ENCODE results near the gene FGD3.

FGD3 gene

DNA sequence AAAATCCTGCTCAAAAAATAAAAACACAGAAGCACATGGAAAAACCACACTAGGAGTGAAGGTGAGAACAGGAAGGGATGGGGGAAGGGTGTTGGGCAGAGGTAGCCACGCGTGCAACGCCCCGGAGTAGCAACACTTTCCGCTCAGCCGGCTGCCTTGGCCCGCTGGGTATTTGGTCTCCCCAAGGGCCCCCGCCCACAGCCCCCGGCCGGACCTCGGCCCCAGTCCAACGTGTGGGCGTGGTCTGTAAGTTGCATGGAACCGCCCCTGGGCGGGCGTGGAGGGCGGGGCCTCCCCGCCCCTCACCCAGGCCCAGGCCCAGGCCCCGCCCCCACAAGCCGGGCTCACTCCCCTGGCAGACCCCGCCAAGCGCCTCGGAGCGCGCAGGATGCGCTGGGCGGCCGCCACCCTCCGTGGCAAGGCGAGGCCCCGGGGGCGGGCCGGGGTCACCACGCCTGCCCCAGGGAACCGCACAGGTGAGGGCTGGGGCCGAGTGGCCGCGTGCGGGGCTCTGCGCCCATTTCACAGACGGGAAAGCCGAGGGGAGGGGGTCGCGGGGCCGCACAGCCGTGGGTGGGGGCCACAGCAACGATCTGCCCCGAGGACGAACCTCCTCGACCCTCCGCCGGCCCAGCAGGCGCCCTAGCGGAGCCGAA is 111.2 kb downstream of the FGD3 start, which contains the start of gene SUSD3:
TSS of gene SUSD3 (plus strand) at position 347 of the 656 bp plus-strand sequence. CDS start at position 389, 42 bp downstream.
- DNase-seq: no peak

DNA sequence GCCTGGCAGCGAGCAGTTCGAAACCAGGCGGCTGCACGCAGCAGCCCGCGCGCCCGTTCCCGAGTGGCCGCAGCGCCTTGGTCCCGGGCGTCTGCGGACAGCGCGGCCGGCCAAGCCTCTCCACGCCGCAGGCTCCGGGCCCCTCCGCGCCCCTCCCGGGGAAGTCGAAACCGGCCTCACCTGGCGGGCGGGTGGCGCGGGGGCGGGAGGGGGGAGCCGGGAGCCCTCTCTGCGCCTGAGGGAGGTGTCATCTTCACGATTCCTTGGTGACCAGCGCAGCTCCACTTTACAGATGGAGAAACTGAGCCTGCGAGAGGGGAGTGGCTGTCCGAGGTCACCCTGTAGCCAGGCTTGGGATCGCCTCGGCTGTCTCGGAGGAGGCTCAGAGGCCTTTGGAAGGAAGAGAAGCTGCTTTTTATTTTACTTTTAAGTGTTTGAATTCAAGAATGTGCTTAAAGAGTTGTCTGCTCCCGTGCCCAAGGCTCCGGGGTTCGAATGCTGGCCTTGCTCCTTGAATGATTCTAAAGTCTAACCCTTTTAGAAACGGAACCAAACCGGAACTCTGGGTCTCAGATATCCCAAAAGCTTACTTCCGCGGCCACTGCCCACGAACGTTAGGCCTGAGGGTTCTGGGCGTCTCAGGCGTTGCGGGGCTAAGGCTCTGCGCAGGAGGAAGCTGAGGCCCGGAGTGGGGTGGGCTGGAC is 111.8 kb downstream of the FGD3 start:
- no peak for DNase-seq

DNA sequence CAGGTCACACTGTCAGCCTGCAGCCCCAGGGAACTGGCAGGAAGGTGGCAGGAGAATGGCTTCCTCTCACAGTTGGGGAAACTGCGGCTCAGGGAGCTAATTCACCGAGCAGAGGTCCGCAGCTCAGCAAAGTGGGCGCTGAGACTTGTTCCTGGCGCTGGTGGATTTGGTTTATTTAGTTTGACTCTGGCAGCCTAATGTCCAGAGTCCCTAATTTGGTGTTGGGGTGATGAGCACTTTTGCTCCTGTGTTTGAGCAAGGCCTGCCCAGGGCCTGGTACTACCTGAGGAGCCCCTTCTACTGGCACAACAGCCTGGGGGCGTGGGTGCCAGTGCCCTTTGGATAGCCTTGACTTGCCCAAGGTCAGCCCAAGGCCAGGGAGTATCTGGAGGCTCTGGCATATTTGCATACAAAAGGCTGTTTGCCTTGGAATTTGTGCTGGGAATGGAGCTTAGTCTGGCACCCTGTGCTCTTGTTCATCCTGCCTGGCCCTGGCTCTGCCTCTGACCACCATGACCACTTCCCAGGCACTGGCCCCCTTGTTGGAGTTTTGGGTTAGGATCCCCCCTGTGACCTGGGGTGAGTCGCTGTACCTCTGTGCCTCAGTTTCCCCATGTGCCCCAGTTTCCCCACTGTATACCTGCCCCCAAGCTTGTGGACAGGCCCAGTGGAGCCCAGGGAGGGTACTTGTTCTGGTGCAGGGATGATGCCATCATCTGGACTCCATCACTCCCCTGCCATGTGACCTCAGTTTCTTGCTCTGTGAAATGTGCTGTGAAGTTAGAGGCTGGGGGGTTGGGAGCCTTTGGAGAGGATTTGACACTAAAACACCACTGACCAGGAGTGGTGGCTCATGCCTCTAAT is 112.6 kb downstream of the FGD3 start:
- DNase-seq: no peak

DNA sequence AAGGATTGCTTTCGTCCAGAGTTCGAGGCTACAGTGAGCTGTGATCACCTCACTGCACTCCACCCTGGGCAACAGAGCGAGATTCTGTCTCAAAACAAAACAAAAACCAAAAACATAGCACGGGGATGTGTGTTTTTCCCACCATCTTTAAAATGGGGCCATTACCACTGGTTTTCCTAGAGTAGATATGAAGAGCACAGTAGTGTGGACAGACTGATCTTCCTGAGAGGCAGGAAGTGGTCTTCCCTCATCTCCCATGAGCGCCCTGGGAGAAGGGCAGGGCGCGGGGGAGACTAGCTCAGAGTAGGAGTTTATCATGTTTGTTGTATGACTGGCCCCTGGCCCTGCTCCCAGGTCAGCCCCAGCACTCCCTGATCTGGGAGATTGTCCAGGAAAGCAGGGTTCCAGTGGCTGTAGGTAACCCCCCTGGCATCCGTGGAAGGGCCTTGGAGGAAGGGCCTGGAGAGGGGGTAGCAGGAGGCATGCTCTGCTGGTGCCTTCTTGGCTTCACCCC is 113.5 kb downstream of the FGD3 start:
- no peak for DNase-seq

DNA sequence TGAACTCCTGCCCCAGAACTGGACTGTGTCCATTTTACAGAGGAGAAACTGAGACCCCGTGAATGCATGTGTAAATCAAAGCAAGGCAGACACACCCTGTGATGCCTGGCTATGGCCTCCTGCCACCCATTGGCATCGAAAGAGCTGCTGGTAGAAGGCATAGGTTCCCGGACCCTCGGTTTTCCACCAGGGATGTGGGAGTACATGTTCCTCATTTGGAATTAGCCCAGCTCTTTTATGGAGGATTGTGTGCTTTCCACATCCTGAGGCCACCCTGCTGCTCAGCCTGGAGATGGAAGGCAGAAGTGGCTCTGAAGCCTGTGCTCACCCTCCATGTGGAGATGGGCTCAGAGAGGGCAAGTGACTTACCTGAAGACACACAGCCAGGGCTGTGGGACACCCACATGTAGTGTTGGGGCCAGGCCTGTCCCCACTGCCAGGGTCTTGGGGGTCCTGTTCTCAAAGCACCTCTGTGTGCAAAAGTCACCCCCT is 114.0 kb downstream of the FGD3 start:
- DNase-seq: no peak

DNA sequence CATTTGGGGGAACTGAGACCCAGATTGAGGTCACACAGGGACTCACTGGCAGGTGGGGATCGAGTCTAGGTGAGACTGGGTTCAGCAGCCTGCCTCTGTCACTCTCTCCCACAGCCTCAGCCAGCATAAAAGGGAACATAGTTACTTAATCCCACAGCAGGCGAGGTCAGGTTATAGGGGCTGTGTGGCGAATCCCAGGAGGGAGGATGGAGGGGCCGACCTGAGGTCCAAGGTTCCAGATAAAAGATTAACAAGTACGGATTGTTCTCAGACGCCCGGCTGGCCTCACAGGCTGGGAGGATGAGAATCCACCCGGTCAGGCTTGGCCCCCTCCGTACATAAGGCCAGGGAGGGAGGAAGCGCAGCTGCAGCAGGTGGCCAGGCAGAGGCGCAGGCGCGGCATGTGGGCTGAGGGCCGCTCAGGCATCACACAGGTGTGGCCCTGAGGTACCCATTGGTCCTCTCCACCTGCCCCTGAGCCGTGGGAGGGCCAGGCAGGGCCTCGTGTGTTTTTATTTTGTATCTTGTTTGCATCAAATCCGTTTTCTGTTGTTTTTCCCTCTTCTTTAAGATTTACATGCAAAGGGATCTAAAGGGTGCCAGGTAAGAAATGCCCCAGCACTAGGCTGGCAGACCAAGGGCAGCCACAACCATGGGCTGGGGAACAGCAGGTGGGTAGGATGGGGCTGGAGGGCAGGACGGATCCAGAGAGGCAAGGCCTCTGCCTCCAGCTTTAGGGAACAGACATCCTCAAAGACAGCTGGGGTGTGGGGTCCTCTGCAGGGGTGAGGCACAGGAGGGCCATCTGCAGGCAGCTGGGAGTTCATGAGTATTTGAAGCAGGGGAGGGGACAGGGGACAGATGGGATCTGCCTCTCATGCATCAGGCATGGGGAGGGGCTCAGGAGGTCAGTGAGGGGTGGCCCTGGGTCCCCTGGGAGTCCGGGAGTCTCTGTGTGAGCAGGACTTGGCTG is 114.8 kb downstream of the FGD3 start:
- no peak for DNase-seq

DNA sequence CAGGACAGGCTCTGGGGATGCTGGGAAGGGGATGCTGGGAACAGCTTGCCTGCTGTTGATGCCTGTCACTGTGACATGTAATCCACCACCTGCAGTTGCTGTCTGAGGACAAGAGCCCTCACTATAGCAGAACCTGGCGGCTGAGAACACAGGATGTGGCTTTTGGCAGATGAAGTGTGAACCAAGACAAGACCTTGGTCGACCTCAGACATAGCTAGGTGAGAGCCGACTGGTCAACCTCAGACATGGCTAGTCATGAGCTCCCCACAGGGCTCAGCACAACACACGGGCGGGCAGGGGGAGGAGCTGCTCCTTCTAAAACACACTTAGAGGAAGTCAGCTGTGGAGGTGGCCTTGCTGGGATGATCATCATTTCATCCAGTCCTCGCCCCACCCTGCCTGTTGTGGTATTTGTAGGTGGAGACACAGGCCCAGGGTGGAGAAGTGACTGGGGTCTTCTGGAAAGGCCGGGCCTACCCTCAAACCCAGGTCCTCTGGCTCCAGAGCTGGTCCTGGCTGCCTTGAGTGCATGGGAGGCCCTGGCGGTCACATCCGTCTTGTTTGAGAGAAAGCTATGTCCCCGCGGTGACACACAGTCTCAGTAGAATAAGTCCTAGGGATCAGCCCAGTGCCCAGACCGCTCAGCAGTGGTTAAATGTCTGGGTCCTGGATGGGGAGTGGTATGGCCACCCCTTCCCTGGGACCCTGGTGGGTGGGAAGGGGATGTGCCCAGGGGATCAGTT is 117.2 kb downstream of the FGD3 start:
- no peak for DNase-seq

DNA sequence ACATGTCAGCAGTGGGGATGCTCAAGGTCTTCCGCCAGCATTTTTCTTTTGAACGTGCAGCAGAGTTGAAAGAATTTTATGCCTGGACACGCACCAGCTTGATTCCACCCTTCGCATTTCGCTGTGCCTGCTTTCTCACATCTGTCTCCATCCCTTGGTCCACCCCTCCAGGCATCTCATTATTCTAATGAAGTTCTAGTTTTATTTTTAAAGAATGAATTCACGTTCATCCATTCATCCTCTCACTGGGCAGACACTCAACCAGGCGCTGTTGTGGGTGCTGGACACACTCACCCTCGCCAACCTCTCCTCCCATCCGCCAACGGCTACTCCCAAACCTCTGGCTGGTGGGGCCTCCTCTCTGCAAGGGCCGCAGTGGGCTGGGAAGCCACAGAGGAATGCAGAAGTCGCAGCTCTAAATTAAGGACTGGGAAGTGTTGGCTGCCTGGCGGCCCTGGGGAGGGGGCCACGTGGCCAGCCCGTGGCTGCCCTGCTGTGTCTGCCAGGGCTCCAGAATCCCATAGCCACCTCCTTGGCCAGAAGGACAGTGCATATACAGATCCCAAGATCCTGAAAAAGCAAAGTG is 117.9 kb downstream of the FGD3 start:
- no peak for DNase-seq

DNA sequence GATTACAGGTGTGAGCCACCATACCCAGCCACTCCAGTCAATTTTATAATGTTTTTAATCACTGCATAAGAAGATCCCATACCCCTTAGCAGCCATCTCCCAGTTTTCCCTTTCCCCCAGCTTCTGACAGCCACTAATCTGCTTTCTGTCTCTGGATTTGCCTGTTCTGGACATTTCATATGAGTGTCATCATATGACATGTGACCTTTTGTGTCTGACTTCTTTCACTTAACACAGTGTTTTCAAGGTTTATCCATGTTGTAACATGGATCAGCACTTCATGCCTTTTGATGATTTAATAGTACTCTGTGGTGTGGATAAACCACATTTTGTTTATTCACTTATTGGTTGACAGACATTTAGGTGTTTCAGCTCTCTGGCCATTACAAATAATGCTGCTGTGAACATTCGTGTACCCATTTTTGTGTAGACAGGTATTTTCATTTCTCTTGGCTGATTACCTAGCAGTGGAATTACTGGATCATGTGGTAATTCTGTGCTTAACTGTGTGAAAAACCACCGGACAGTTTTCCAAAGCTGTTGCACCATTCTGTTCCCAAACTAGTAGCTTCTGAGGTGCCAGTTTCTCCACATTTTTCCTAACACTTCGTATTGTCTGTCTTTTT is 119.8 kb downstream of the FGD3 start:
- DNase-seq: no peak

DNA sequence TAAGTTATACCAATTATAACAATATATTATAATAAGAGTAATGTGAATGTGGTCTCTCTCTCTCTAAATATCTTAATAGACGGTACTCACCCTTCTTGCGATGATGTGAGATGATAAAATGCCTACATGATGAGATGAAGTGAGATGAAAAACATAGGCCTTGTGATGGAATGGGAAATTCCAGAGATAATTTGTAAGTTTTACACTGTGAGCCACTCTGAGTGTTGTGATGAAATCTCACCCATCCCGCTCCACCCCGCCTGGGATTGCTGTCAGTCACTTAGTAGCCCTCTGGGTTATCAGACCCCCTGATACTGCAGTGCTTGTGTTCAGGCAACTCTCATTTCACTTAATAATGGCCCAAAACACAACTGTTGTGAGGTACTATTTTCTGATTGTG is 121.6 kb downstream of the FGD3 start:
- DNase-seq: no peak

DNA sequence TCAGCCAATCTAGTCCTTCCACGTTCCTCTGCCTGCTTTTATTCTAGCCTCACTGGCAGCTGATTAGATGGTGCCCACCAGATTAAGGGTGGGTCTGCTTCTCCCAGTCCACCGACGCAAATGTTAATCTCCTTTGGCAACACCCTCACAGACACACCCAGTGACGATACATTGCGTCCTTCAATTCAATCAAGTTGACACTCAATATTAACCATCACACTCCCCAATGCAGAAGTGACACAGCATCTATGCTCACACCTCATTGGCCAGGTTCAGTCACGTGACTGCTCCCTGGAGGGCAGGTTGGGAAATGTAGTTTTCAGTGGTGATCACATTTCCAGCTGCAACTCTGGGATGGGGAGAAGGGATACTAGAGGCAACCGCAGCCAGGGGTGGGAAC is 124.1 kb downstream of the FGD3 start:
- DNase-seq: peak in 1 of 2 experiments; percentile 16

DNA sequence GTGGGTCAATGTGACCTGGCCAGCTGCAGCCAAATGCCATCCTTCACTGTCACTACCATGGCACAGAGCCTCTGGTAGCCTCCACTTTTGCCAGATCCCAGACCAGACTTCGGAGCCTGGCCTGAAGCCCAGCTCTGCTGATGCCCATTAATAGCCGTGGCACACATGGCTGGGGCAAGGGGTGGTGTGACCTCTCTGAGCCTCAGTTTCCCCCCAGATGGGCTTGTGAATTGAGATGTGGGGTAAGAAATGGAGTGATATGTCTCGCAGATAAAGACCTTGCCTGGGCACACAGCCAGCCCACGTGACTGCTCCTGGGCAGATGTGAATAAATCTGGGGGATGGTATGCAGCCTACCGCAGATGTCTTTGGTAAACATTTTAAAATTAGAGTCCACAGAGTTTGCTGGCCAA is 125.1 kb downstream of the FGD3 start:
- DNase-seq: peak in 1 of 2 experiments; percentile 22

DNA sequence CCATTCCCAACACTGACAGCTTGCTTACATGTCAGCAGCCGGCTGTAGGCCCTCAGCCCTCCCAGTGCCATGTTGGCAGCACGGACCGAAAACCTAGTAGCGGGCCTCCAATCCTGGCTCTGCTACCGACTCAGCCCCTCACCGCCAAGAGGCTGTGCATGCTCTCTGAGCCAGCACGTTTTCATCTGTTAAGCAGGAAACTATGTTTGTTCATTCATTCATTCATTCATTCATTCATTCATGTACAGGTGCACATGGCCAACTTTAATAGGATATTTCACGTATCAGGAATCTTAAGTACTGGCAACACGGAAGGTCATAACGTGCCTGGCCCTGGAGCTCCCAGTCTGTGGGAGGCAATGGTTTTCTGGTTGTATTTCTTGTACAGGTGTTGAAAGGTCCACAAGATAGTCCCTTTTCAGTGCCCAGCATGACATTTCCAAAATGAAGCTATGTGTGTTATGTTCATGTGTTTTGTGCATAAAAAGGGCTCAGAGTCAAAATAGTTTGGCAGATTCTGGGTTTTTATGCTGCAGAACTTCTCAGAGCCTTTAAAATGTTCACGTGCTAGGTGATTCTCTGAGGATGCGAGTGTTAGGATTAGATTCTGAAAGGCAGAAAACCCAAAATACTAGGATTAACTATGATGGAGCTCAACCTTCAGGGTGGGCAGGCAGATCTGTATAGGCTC is 128.9 kb downstream of the FGD3 start:
- DNase-seq: no peak

DNA sequence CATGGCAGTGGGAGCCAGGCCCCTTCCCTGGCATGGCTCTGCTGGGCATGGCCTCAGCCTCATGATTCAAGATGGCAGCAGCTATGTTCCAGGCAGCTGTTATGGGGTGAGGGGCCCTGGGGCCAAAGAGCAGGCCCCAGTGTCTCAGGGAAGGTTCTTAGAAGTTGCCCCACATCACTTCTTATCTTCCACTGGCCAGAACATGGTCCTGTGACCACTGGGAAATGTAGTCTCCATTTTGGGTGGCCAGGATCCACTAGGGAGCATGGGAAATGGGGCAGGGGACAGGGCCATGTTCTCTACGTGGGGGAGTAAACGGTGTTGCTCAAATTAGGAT is 129.4 kb downstream of the FGD3 start:
- no peak for DNase-seq

DNA sequence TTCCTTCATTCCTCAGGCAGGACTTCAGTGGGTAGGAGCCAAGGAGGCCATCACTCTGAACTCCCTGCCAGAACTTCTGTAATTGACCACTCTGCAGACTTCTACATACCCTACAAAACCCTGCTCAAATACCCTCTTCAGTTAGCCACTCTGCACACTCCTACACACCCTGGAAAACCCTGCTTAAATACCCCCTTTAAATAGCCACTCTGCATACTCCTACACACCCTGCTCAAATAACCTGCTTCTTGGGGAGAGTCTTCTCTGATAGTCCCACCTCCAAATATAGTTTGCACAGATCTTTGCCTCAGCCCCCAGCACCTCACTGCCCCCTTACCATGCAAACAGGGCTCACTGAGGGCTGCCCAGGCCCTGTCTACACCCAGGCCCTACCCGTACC is 130.0 kb downstream of the FGD3 start:
- no peak for DNase-seq

DNA sequence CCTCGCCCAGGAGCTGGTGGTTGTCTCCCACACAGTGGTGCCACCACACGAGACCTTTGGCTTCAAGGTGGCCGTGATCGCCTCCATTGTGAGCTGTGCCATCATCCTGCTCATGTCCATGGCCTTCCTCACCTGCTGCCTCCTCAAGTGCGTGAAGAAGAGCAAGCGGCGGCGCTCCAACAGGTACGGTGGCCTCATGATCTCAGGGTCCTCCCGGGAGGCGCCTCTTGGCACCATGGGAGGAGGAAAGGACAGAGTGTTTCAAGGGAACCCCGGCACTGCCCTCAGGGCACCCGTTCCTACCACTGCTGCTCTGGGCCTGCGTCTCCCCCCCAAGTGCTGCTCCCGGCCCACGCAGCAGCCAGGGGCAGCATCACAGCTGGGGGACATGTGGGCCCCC is 130.5 kb downstream of the FGD3 start:
- DNase-seq: no peak

DNA sequence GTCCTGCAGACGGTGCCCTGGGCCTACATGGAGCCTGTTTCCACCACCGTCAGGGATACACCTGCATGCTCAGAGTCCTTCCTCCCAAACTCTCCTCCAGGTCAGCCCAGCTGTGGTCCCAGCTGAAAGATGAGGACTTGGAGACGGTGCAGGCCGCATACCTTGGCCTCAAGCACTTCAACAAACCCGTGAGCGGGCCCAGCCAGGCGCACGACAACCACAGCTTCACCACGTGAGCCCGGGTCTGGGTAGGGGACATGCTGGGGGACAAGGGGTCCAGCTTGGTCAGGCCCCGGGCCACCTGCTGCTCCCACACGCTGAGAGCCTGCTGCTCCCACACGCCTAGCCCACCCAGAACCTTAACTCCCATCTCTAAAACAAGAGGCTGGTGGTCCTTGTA is 132.0 kb downstream of the FGD3 start:
- DNase-seq: no peak

DNA sequence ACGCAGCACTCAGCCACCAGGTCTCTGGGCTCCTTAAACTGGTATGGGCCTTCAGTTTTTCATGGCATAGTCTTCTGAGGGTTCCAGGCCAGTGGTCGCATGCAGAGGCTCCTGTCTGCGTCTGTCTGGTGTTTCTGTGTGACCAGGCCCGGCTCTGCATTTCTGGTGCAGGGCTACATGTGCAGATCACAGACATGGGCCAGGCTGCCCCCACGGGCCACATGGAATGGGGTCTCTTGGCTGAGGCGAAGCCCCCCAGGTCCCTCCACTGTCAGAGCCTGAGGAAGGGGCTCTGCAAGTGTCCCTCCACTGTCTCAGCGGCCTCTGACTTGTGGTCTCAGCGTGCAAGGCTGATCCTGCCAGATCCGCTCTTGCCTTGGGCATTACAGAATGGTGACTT is 133.1 kb downstream of the FGD3 start:
- DNase-seq: no peak

DNA sequence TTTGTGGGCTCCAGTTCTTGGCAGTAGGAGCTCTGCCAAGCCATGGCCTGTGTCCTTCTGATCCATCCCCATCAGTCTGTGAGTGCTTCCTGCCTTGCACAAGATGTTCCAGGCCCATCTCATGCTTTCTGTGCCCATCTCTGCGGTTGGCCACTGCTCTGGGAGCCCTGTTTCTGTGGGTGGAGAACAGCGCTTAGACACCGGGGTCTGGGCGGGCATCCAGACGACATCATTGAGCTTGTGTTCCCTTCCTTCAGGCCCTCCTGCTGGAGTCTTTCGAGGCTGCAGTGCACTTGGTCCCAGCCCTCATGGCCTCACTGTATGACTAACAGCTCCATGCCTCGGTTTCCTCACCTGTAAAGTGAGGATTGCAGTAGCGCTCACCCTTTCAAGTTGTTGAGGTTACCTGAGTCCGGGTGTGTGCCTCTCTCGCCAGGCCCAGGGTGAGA is 133.8 kb downstream of the FGD3 start:
- DNase-seq: no peak

DNA sequence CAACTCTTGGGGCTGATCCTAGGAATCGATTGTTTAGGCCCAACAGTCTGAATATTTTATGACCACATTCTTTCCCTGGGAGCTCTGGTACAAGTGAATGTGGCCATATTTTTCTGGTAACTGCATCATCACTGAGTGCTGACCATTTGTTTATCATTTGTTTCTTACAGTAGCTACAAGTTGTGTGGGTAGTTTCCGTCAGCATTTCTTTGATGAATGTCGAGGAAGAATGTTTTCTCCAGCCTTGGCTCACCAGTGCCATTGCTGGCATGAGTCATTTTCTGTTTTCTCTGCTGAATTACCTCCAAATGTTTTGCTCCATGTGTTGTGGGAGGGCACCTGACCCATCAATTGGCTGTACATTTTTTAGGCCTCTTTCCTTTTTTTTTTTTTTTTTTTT is 134.6 kb downstream of the FGD3 start:
- DNase-seq: no peak
